SJCRH30 (cell line): ENCODE results near the gene FCN1. TPM values are rescaled to one million over a fixed set of nuclear protein-coding genes. Genes with fewer than 3 reads are reported as not detected.
"Not testable (repeated sequence)": the region's sequence is repeated elsewhere in the genome, so short reads cannot be mapped to it uniquely, and the experiment has no call there.

Source experiments
- DNase-seq, 2 experiments: peaks; one replicate each; pipeline ENCODE4 v3.0.0-alpha.2; 2015 to 2020
- H3K27ac ChIP-seq: fragments of 250-450 bp; sonication (Bioruptor Pico); 2 replicates; pipeline ENCODE4 v1.5.1; 2020; ENCODE audit warnings: mild to moderate bottlenecking, moderate library complexity
- H3K27me3 ChIP-seq: fragments of 250-450 bp; sonication (Bioruptor Pico); 2 replicates; pipeline ENCODE4 v1.5.1; 2020; ENCODE audit warnings: mild to moderate bottlenecking, moderate library complexity
- H3K36me3 ChIP-seq: fragments of 250-450 bp; sonication (Bioruptor Pico); 2 replicates; pipeline ENCODE4 v1.5.1; 2020; ENCODE audit warnings: mild to moderate bottlenecking, moderate library complexity
- H3K4me1 ChIP-seq: fragments of 250-450 bp; sonication (Bioruptor Pico); 2 replicates; pipeline ENCODE4 v1.5.1; 2020; ENCODE audit warnings: mild to moderate bottlenecking, moderate library complexity
- H3K4me3 ChIP-seq: fragments of 250-450 bp; sonication (Bioruptor Pico); 2 replicates; pipeline ENCODE4 v1.5.1; 2020; ENCODE audit warnings: mild to moderate bottlenecking, moderate library complexity
- H3K9me3 ChIP-seq: fragments of 250-450 bp; sonication (Bioruptor Pico); replicated peaks from 2 replicates; pipeline ENCODE4 v1.5.1; 2020; ENCODE audit warnings: mild to moderate bottlenecking, moderate library complexity
- total RNA-seq: library from RNA; depleted of rRNA; stranded (reverse); fragments of >200 nt; shearing (Covaris generic); gene quantifications from 2 replicates; pipeline ENCODE4 v1.2.3, GENCODE V29; 2014; rRNA removed

Gene FCN1
- total RNA-seq, 1 experiment from 2014 or later, result not detected

GRCh38 chr9:134864821-134865190, 52.9 kb downstream of the FCN1 start:
- peaks cover 8% of the 10 kb centered on the region for H3K27me3 ChIP-seq
- H3K4me1 ChIP-seq, result peaks cover 10% of the 10 kb centered on the region
- no peak overlapping the region for H3K4me3 ChIP-seq
- H3K9me3 ChIP-seq, result no peaks in the 10 kb centered on the region
- no peaks in the 10 kb centered on the region for H3K36me3 ChIP-seq
- DNase-seq, result no peak
- H3K27ac ChIP-seq, result no peak overlapping the region

GRCh38 chr9:134863941-134864820, 53.5 kb downstream of the FCN1 start:
- DNase-seq, result peak; percentile 26 to 31
- peaks cover 8% of the 10 kb centered on the region for H3K27me3 ChIP-seq
- peaks cover 6% of the 10 kb centered on the region for H3K4me1 ChIP-seq
- H3K9me3 ChIP-seq, result no peaks in the 10 kb centered on the region
- no peaks in the 10 kb centered on the region for H3K36me3 ChIP-seq
- no peak overlapping the region for H3K4me3 ChIP-seq
- H3K27ac ChIP-seq, result no peak overlapping the region

- Histone ChIP-seq H3K27ac (no peak overlapping the region), H3K4me3 (no peak overlapping the region), H3K4me1 (no peaks in the 10 kb centered on the region), H3K36me3 (no peaks in the 10 kb centered on the region), H3K9me3 (0 out of 2 replicates have a peak, but pooled peaks cover 3% of the 10 kb centered on the region), H3K27me3 (peaks cover 8% of the 10 kb centered on the region)
- DNase-seq, result no peak
Measured at GRCh38 chr9:134863306-134863902, 54.3 kb downstream of the FCN1 start.

GRCh38 chr9:134861595-134862334, 55.9 kb downstream of the FCN1 start:
- Histone ChIP-seq H3K27ac (no peak overlapping the region), H3K4me1 (no peaks in the 10 kb centered on the region), H3K36me3 (no peaks in the 10 kb centered on the region), H3K27me3 (peaks cover 8% of the 10 kb centered on the region), H3K9me3 (0 out of 2 replicates have a peak, but pooled peaks cover 3% of the 10 kb centered on the region), H3K4me3 (no peak overlapping the region)
- peak in 1 of 2 experiments; percentile 1 for DNase-seq

GRCh38 chr9:134860510-134860909, 57.2 kb downstream of the FCN1 start:
- H3K4me3 ChIP-seq, result no peak overlapping the region
- peaks cover 13% of the 10 kb centered on the region for H3K27me3 ChIP-seq
- no peak overlapping the region for H3K27ac ChIP-seq
- H3K9me3 ChIP-seq, result 0 out of 2 replicates have a peak, but pooled peaks cover 3% of the 10 kb centered on the region
- H3K4me1 ChIP-seq, result no peaks in the 10 kb centered on the region
- no peak for DNase-seq
- H3K36me3 ChIP-seq, result no peaks in the 10 kb centered on the region

- Histone ChIP-seq H3K4me3 (no peak overlapping the region), H3K9me3 (0 out of 2 replicates have a peak, but pooled peaks cover 3% of the 10 kb centered on the region), H3K36me3 (no peaks in the 10 kb centered on the region), H3K27me3 (peaks cover 17% of the 10 kb centered on the region), H3K4me1 (no peaks in the 10 kb centered on the region), H3K27ac (no peak overlapping the region)
- DNase-seq, result no peak
Measured at GRCh38 chr9:134858051-134858841, 59.5 kb downstream of the FCN1 start.

GRCh38 chr9:134857451-134857850, 60.3 kb downstream of the FCN1 start:
- not testable (repeated sequence) for H3K9me3 ChIP-seq, H3K4me1 ChIP-seq, DNase-seq, H3K4me3 ChIP-seq, H3K27ac ChIP-seq, H3K36me3 ChIP-seq
- H3K27me3 ChIP-seq, result peaks cover 13% of the 10 kb centered on the region

- H3K9me3 ChIP-seq, result 0 out of 2 replicates have a peak, but pooled peaks cover 3% of the 10 kb centered on the region
- no peak overlapping the region for H3K27ac ChIP-seq
- H3K36me3 ChIP-seq, result no peaks in the 10 kb centered on the region
- H3K4me1 ChIP-seq, result no peaks in the 10 kb centered on the region
- H3K4me3 ChIP-seq, result no peak overlapping the region
- no peak for DNase-seq
- H3K27me3 ChIP-seq, result peaks cover 13% of the 10 kb centered on the region
Measured at GRCh38 chr9:134855900-134856377, 61.8 kb downstream of the FCN1 start.

Other genes with a start within 250 kb of the FCN1 start
- gene FCN2, start 37.1 kb downstream of the FCN1 start, total RNA-seq, result not detected in 2 replicates
- not detected in 2 replicates for gene OLFM1, start 169.8 kb upstream of the FCN1 start, total RNA-seq